Psoas muscle (tissue), 8 donors: Measurements from ENCODE around the gene CIDEB. TPM values are rescaled to one million over a fixed set of nuclear protein-coding genes. Genes with fewer than 3 reads are reported as not detected.
A peak's percentile ranks its signal among the peaks of the same experiment; 100 is the strongest.

Experiments
- ATAC-seq, 4 donors: fragments of 200-7000 bp; cut with Tn5 transposase; one replicate each; pipeline ENCODE4 v1.9.1; 2020; ENCODE audit warnings: moderate library complexity in 3 of 4, mild to moderate bottlenecking in 2 of 4
- DNase-seq, 2 donors: peaks; one replicate each; pipeline ENCODE4 v3.0.0-alpha.2; 2020
- H3K27ac ChIP-seq: fragments of 200-600 bp; one replicate; pipeline ENCODE4 v1.8.0; 2022
- H3K27me3 ChIP-seq, 3 donors: fragments of 200-600 bp in 1 of 3; one replicate each; pipeline versions ENCODE4 v1.6.1 to v1.8.0; 2013 to 2022; ENCODE audit warnings: low read length in 2 of 3, mild to moderate bottlenecking in 2 of 3, moderate library complexity in 1 of 3; ENCODE audit not compliant: insufficient read depth in 3 of 3
- H3K36me3 ChIP-seq, 2 donors: fragments of 200-600 bp in 1 of 2; one replicate each; pipeline versions ENCODE4 v1.6.1 to v1.8.0; 2013 to 2022; ENCODE audit warnings: low read depth in 1 of 2, mild to moderate bottlenecking in 1 of 2, moderate library complexity in 1 of 2; ENCODE audit not compliant: insufficient read depth in 1 of 2
- H3K4me1 ChIP-seq: fragments of 200-600 bp; one replicate; pipeline ENCODE4 v1.8.0; 2022
- H3K4me3 ChIP-seq: fragments of 200-600 bp; one replicate; pipeline ENCODE4 v1.8.0; 2022; ENCODE audit warnings: mild to moderate bottlenecking
- H3K9me3 ChIP-seq: fragments of 200-600 bp; one replicate; pipeline ENCODE4 v1.8.0; 2022
- WGBS, 3 donors: extraction: QIAGEN DNeasy Blood & Tissue Kit; methylation state at CpG; one replicate each; pipeline versions ENCODE4 v1.1.6 to v1.1.7; 2013; 5-methylcytosine and 5-hydroxymethylcytosine counted together
- intact Hi-C, 2 donors: fragments of 100-400 bp; cut with DNase I; formaldehyde crosslinking; loops; one replicate each; pipeline versions ENCODE4 v1.11.0 to v1.14.2; 2022
- polyA plus RNA-seq, 3 donors: library from polyadenylated mRNA; stranded (reverse); fragments of 200-250 nt; gene quantifications; one replicate each; pipeline ENCODE4 v1.2.3, GENCODE V29; 2013
- total RNA-seq, 4 donors: library from RNA; stranded (reverse); fragmentation: NEBNext Ultra II Directional in 2 of 4; extraction: Animal tissue kit (Norgen Biotek cat#: 25700) in 2 of 4; gene quantifications; one replicate each; pipeline versions ENCODE4 v1.2.1 to v1.2.4, GENCODE V29; 2021 to 2023
- TF ChIP-seq, protein P1 (sequence below): fragments of 200-600 bp; IDR thresholded peaks from one replicate; pipeline ENCODE4 v1.8.0; 2022; ENCODE audit warnings: antibody characterized with exemption
- donor health status: healthy with polysubstance abuse.
- donor health status: DM: no; HTN: no; CAD: no; lungs with moderate emphysema.
- donor health status: Bipolar disorder and iron deficiency.
- donor health status: healthy.
- donor health status: DM: yes; HTN: yes; CAD: no.
- donor health status: DM: no; HTN: no; CAD: no.
- donor health status: DM: no; HTN: no; CAD: no.
- donor health status: DM: yes; HTN: yes; CAD: no.

Gene CIDEB
- total and polyA plus RNA-seq, 7 donors: 0.95 to 2.5 (median 1.7) TPM

DNA sequence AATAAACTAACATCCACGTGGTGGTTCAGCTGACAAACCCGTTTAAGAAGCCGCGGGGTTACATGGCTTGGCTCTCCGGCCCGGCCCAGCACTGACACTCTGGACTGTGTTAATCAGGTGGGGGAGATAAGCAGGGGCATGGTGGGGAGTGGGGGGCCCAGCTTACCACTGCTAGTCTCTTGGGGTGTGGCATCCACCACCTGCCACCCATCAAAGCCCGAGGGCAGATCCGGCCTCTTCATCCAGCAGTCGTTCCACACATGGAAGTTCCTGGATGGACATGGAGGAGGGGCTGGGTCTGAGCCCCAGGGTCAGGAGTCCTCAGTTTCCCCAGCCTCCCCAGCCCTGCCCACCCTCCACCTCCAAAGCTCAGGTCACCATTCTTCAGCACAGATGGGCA lies 49.7 kb downstream of the CIDEB start:
- DNase-seq (no peak), ATAC-seq (no peak)
- TF ChIP-seq, protein P1, sequence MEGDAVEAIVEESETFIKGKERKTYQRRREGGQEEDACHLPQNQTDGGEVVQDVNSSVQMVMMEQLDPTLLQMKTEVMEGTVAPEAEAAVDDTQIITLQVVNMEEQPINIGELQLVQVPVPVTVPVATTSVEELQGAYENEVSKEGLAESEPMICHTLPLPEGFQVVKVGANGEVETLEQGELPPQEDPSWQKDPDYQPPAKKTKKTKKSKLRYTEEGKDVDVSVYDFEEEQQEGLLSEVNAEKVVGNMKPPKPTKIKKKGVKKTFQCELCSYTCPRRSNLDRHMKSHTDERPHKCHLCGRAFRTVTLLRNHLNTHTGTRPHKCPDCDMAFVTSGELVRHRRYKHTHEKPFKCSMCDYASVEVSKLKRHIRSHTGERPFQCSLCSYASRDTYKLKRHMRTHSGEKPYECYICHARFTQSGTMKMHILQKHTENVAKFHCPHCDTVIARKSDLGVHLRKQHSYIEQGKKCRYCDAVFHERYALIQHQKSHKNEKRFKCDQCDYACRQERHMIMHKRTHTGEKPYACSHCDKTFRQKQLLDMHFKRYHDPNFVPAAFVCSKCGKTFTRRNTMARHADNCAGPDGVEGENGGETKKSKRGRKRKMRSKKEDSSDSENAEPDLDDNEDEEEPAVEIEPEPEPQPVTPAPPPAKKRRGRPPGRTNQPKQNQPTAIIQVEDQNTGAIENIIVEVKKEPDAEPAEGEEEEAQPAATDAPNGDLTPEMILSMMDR: no peak

DNA sequence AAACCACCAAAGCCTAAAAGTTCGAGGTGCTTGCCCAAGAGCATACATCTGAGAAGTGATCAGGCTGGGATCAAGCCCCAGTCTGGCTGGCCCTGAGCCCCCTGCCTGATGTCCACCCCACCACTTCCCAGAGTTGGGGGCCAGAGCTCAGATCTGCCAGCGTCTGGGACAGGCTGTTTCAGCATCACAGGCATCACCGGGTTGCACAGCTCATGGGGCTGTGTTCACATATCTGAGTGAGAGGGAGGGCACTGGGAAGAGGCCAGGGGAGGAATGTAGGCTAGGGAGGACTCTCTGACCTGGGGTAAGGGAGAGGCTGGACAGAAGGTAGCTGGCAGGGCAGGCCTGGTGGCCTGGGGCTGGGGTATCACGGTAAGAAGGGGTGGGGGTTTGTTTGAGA lies 50.8 kb downstream of the CIDEB start:
- intact Hi-C loops: no loop called here
- DNase-seq: no peak
- H3K9me3 ChIP-seq: no peaks in the 10 kb centered on the region
- no peak overlapping the region for H3K4me3 ChIP-seq
- H3K36me3 ChIP-seq: no peaks in the 10 kb centered on the region
- H3K27ac ChIP-seq: no peak overlapping the region
- TF ChIP-seq, protein P1: no peak
- 63 to 86% (median 70%) methylated on average over 4 of the region's 4 CpGs for WGBS, 3 donors
- H3K27me3 ChIP-seq: no peaks in the 10 kb centered on the region
- peak in 1 of 4 donors; percentile 17 for ATAC-seq
- no peaks in the 10 kb centered on the region for H3K4me1 ChIP-seq

More for the DNA sequence above, 49.7 kb downstream of the CIDEB start:
- no peaks in the 10 kb centered on the region for H3K9me3 ChIP-seq
- intact Hi-C loops: no loop called here
- no peaks in the 10 kb centered on the region for H3K36me3 ChIP-seq
- H3K27me3 ChIP-seq: no peaks in the 10 kb centered on the region
- no peak overlapping the region for H3K4me3 ChIP-seq
- H3K27ac ChIP-seq: no peak overlapping the region
- no peaks in the 10 kb centered on the region for H3K4me1 ChIP-seq
- WGBS, 3 donors: 83 to 86% (median 86%) methylated on average over 9 of the region's 9 CpGs

DNA sequence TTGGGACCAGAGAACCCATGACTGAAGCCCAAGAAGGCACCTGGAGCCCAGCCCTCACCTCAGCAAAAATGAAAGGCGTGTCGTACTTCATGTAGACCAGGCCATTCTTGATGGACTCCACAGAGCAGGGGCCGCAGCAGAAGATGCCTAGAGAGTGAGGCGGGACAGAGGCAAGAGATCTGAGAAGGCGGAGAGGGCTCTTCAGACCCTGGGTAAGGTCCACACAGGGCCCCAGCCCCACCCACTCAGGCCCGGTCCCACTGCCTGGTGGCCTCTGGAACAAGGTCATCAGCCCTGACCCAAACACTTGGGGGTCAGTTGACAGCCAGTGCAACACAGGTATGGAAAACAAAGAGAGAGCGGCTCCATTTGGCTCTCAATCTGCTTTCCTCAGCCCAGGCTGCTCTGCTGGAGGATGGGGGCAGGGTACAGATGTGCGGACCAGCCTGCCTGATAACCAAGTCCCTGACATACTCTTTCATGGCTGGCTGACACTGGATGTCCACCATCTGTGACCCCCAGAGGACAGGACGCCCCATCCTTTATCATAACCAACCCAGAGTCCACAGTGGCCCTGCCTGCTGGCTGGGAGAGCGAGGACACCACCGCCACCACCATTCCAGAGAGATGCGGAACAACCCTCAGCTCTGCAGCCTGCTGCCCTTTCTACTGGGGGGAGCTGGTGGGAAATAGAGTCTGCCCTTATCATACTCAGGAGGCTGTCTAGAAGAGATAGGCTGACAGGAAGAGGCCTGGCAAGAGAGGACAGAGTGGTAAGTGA lies 51.7 kb downstream of the CIDEB start:
- Histone ChIP-seq H3K4me3 (no peak overlapping the region), H3K9me3 (no peaks in the 10 kb centered on the region), H3K27me3 (no peaks in the 10 kb centered on the region), H3K27ac (no peak overlapping the region), H3K4me1 (no peaks in the 10 kb centered on the region), H3K36me3 (no peaks in the 10 kb centered on the region)
- intact Hi-C loops: no loop called here
- WGBS, 3 donors: 91 to 96% (median 95%) methylated on average over 12 of the region's 12 CpGs
- DNase-seq (no peak), ATAC-seq (no peak)
- TF ChIP-seq, protein P1: no peak

DNA sequence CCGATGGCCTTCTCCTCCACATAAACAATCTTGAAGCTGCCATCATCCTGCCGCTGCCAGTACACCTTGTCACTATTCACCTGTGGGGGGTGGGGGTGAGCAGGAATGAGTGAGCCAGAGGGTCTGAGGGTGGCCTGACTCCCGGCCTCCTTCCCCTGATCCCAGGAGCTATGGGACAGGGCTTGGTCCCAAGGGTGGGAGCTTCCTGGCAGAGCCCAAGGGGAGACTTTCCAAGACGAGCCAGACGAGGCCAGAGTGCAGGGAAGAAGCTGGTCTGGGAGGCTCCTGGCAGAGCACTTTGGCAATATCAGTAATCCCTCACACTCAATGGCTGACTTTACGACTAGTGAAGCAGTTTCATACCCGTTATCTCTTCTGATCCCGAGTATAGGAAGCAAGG lies 52.3 kb downstream of the CIDEB start:
- no peaks in the 10 kb centered on the region for H3K4me1 ChIP-seq
- no peak overlapping the region for H3K4me3 ChIP-seq
- 87 to 91% (median 87%) methylated on average over 8 of the region's 8 CpGs for WGBS, 3 donors
- DNase-seq (no peak), ATAC-seq (no peak)
- no peak overlapping the region for H3K27ac ChIP-seq
- TF ChIP-seq, protein P1: no peak
- H3K27me3 ChIP-seq: no peaks in the 10 kb centered on the region
- no peaks in the 10 kb centered on the region for H3K9me3 ChIP-seq
- no peaks in the 10 kb centered on the region for H3K36me3 ChIP-seq
- intact Hi-C loops: no loop called here

Other genes starting within 250 kb of the CIDEB start
Only the 30 nearest of the 33 such genes appear.
- gene DCAF11, start 193.2 kb downstream of the CIDEB start, total RNA-seq: 10 to 100 TPM; 48.8 to 73.5 (median 68.6) TPM
- 10 to 100 TPM; 34.7 to 66.4 (median 35.4) TPM for gene DCAF11, start 193.2 kb downstream of the CIDEB start, polyA plus RNA-seq
- 1 to 10 TPM; 1.5 to 3.6 (median 2.5) TPM for gene NRL, start 193.0 kb downstream of the CIDEB start, total RNA-seq
- gene NRL, start 193.0 kb downstream of the CIDEB start, polyA plus RNA-seq: 1 to 10 TPM; 1.2 to 5.1 (median 2.4) TPM
- gene FITM1, start 177.3 kb downstream of the CIDEB start, total RNA-seq: 100 to 1,000 TPM in 3 of 4 donors, 10 to 100 TPM in 1; 72.8 to 167 (median 137) TPM
- 100 to 1,000 TPM; 100 to 163 (median 113) TPM for gene FITM1, start 177.3 kb downstream of the CIDEB start, polyA plus RNA-seq
- gene PSME1, start 171.8 kb downstream of the CIDEB start, total RNA-seq: 100 to 1,000 TPM in 1 of 4 donors, 10 to 100 TPM in 3; 49.2 to 122 (median 80.3) TPM
- 100 to 1,000 TPM in 1 of 3 donors, 10 to 100 TPM in 2; 73.0 to 106 (median 92.6) TPM for gene PSME1, start 171.8 kb downstream of the CIDEB start, polyA plus RNA-seq
- 10 to 100 TPM; 18.0 to 67.5 (median 36.1) TPM for gene EMC9, start 166.4 kb downstream of the CIDEB start, total RNA-seq
- gene EMC9, start 166.4 kb downstream of the CIDEB start, polyA plus RNA-seq: 10 to 100 TPM; 17.2 to 35.5 (median 30.9) TPM
- gene PSME2, start 161.4 kb downstream of the CIDEB start, total RNA-seq: 100 to 1,000 TPM in 1 of 4 donors, 10 to 100 TPM in 3; 30.1 to 179 (median 76.0) TPM
- 10 to 100 TPM; 64.7 to 80.0 (median 76.4) TPM for gene PSME2, start 161.4 kb downstream of the CIDEB start, polyA plus RNA-seq
- gene RNF31, start 160.5 kb downstream of the CIDEB start, total RNA-seq: 10 to 100 TPM; 46.4 to 81.5 (median 64.7) TPM
- 10 to 100 TPM; 43.3 to 57.3 (median 55.7) TPM for gene RNF31, start 160.5 kb downstream of the CIDEB start, polyA plus RNA-seq
- 10 to 100 TPM; 10.4 to 21.6 (median 15.1) TPM for gene IRF9, start 146.7 kb downstream of the CIDEB start, total RNA-seq
- gene IRF9, start 146.7 kb downstream of the CIDEB start, polyA plus RNA-seq: 10 to 100 TPM in 2 of 3 donors, 1 to 10 TPM in 1; 7.9 to 14.2 (median 11.8) TPM
- gene REC8, start 135.9 kb downstream of the CIDEB start, total RNA-seq: 1 to 10 TPM; 1.0 to 1.6 (median 1.3) TPM
- 1 to 10 TPM in 1 of 3 donors, under 1 TPM in 2; 0.13 to 1.2 (median 0.86) TPM for gene REC8, start 135.9 kb downstream of the CIDEB start, polyA plus RNA-seq
- 10 to 100 TPM; 35.7 to 75.9 (median 51.1) TPM for gene IPO4, start 119.2 kb downstream of the CIDEB start, total RNA-seq
- 10 to 100 TPM; 28.8 to 99.7 (median 62.4) TPM for gene IPO4, start 119.2 kb downstream of the CIDEB start, polyA plus RNA-seq
- gene TM9SF1, start 112.5 kb downstream of the CIDEB start, total RNA-seq: 10 to 100 TPM; 21.0 to 22.7 (median 21.8) TPM
- 10 to 100 TPM; 21.7 to 43.4 (median 31.7) TPM for gene TM9SF1, start 112.5 kb downstream of the CIDEB start, polyA plus RNA-seq
- not detected for gene TSSK4, start 102.3 kb downstream of the CIDEB start, total RNA-seq
- under 1 TPM in 2 of 3 donors, not detected in 1; 0.05 to 0.06 TPM for gene TSSK4, start 102.3 kb downstream of the CIDEB start, polyA plus RNA-seq
- gene CHMP4A, start 94.5 kb downstream of the CIDEB start, total RNA-seq: 10 to 100 TPM; 12.3 to 18.2 (median 15.7) TPM
- 10 to 100 TPM; 29.6 to 42.1 (median 29.9) TPM for gene CHMP4A, start 94.5 kb downstream of the CIDEB start, polyA plus RNA-seq
- 10 to 100 TPM in 3 of 4 donors, 1 to 10 TPM in 1; 9.4 to 16.3 (median 12.1) TPM for gene MDP1, start 91.9 kb downstream of the CIDEB start, total RNA-seq
- 10 to 100 TPM in 2 of 3 donors, 1 to 10 TPM in 1; 6.2 to 19.7 (median 13.0) TPM for gene MDP1, start 91.9 kb downstream of the CIDEB start, polyA plus RNA-seq
- gene NEDD8, start 75.6 kb downstream of the CIDEB start, total RNA-seq: 100 to 1,000 TPM; 135 to 206 (median 159) TPM
- gene NEDD8, start 75.6 kb downstream of the CIDEB start, polyA plus RNA-seq: 100 to 1,000 TPM; 214 to 315 (median 297) TPM
- 10 to 100 TPM; 19.7 to 33.1 (median 27.9) TPM for gene GMPR2, start 75.0 kb downstream of the CIDEB start, total RNA-seq
- gene GMPR2, start 75.0 kb downstream of the CIDEB start, polyA plus RNA-seq: 10 to 100 TPM; 17.7 to 24.0 (median 21.7) TPM
- gene TINF2, start 65.4 kb downstream of the CIDEB start, total RNA-seq: 10 to 100 TPM; 36.6 to 69.6 (median 65.2) TPM
- 100 to 1,000 TPM in 1 of 3 donors, 10 to 100 TPM in 2; 37.8 to 103 (median 48.3) TPM for gene TINF2, start 65.4 kb downstream of the CIDEB start, polyA plus RNA-seq
- gene TGM1, start 44.8 kb downstream of the CIDEB start, total RNA-seq: under 1 TPM in 3 of 4 donors, not detected in 1; 0.25 to 0.50 (median 0.32) TPM
- 1 to 10 TPM in 1 of 3 donors, under 1 TPM in 2; 0.17 to 1.3 (median 0.86) TPM for gene TGM1, start 44.8 kb downstream of the CIDEB start, polyA plus RNA-seq
- gene RABGGTA, start 36.4 kb downstream of the CIDEB start, total RNA-seq: 10 to 100 TPM; 16.9 to 17.8 (median 17.3) TPM
- gene RABGGTA, start 36.4 kb downstream of the CIDEB start, polyA plus RNA-seq: 10 to 100 TPM; 15.1 to 36.2 (median 18.9) TPM
- gene DHRS1, start 8.2 kb downstream of the CIDEB start, total RNA-seq: 1 to 10 TPM; 1.9 to 3.4 (median 2.7) TPM
- gene DHRS1, start 8.2 kb downstream of the CIDEB start, polyA plus RNA-seq: 1 to 10 TPM; 1.5 to 6.4 (median 3.4) TPM
- 10 to 100 TPM; 36.7 to 38.8 (median 37.7) TPM for gene NOP9, start 8.1 kb downstream of the CIDEB start, total RNA-seq
- gene NOP9, start 8.1 kb downstream of the CIDEB start, polyA plus RNA-seq: 10 to 100 TPM; 11.4 to 29.8 (median 16.1) TPM
- gene LTB4R2, start 2.2 kb upstream of the CIDEB start, total RNA-seq: 1 to 10 TPM in 3 of 4 donors, under 1 TPM in 1; 0.96 to 2.3 (median 1.7) TPM
- under 1 TPM; 0.08 to 0.57 (median 0.32) TPM for gene LTB4R2, start 2.2 kb upstream of the CIDEB start, polyA plus RNA-seq
- 1 to 10 TPM; 1.1 to 2.1 (median 2.0) TPM for gene LTB4R, start 3.5 kb upstream of the CIDEB start, total RNA-seq
- gene LTB4R, start 3.5 kb upstream of the CIDEB start, polyA plus RNA-seq: 1 to 10 TPM in 1 of 3 donors, under 1 TPM in 2; 0.35 to 2.0 (median 0.65) TPM
- 10 to 100 TPM in 3 of 4 donors, 1 to 10 TPM in 1; 8.6 to 13.9 (median 11.2) TPM for gene ADCY4, start 27.1 kb upstream of the CIDEB start, total RNA-seq
- gene ADCY4, start 27.1 kb upstream of the CIDEB start, polyA plus RNA-seq: 10 to 100 TPM in 1 of 3 donors, 1 to 10 TPM in 2; 7.0 to 10.8 (median 7.7) TPM
- gene RIPK3, start 32.0 kb upstream of the CIDEB start, total RNA-seq: 1 to 10 TPM; 1.1 to 1.9 (median 1.4) TPM
- gene RIPK3, start 32.0 kb upstream of the CIDEB start, polyA plus RNA-seq: 1 to 10 TPM in 1 of 3 donors, under 1 TPM in 2; 0.94 to 1.7 (median 0.97) TPM
- 10 to 100 TPM in 2 of 4 donors, 1 to 10 TPM in 2; 2.7 to 12.0 (median 7.8) TPM for gene NFATC4, start 60.2 kb upstream of the CIDEB start, total RNA-seq
- gene NFATC4, start 60.2 kb upstream of the CIDEB start, polyA plus RNA-seq: 1 to 10 TPM; 5.5 to 7.9 (median 7.3) TPM
- gene NYNRIN, start 91.0 kb upstream of the CIDEB start, total RNA-seq: 1 to 10 TPM; 2.1 to 8.0 (median 2.4) TPM
- 1 to 10 TPM; 1.1 to 1.5 (median 1.2) TPM for gene NYNRIN, start 91.0 kb upstream of the CIDEB start, polyA plus RNA-seq
- gene CBLN3, start 121.7 kb upstream of the CIDEB start, total RNA-seq: 1 to 10 TPM in 1 of 4 donors, under 1 TPM in 3; 0.66 to 1.5 (median 0.76) TPM
- under 1 TPM; 0.38 to 0.78 (median 0.70) TPM for gene CBLN3, start 121.7 kb upstream of the CIDEB start, polyA plus RNA-seq
- 10 to 100 TPM; 25.8 to 44.2 (median 41.3) TPM for gene KHNYN, start 122.0 kb upstream of the CIDEB start, total RNA-seq
- 10 to 100 TPM; 15.3 to 74.9 (median 35.9) TPM for gene KHNYN, start 122.0 kb upstream of the CIDEB start, polyA plus RNA-seq
- gene SDR39U1, start 134.8 kb upstream of the CIDEB start, total RNA-seq: 10 to 100 TPM; 55.7 to 75.2 (median 63.8) TPM
- gene SDR39U1, start 134.8 kb upstream of the CIDEB start, polyA plus RNA-seq: 100 to 1,000 TPM in 1 of 3 donors, 10 to 100 TPM in 2; 62.9 to 110 (median 63.6) TPM